Measurements from ENCODE around the gene TES. TPM values are rescaled to one million over a fixed set of nuclear protein-coding genes. Genes with fewer than 3 reads are reported as not detected.

TES gene
- total and polyA plus RNA-seq, 2 of the 8 experiments (the other 6 are each of a cell fraction or from before 2014, with no cell fraction given): 18.2 to 36.3 TPM

DNA sequence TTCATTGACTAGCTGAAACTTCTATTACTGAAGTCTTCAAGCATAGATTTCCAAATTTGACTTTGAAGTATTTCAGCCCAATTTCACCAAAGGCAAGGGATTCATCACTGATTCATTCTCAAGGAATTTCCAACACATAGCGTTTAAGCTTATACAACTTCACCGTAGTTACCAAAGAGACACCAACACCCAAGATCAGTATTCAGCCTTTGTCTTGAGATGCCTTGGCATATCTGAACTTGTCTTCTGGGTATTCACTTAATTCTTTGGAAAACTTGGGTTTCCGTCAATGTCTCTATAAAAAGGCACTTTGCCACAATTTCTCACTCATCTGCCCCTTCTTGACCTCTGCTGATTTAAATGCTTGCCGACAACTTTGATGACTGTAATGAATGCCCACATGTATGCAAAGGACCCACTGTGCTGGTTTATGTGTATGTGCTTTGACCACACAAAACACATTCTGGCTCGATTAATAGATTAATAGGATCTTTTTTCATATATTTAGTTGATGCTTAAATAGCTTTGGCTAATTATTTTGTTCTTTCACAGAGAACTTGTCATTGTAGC is 49.6 kb downstream of the TES start:
- H3K79me2 ChIP-seq (ENCODE audit: control insufficient read depth in 1 of 2, insufficient read depth in 2 of 2, low read length in 2 of 2): no peaks in the 10 kb centered on the region
- no peak overlapping the region for H3K23ac ChIP-seq (ENCODE audit: insufficient read length)
- no peaks in the 10 kb centered on the region for H3K27me3 ChIP-seq (replicated peaks in 1 of 4; ENCODE audit: control insufficient read depth in 3 of 4, extremely low read depth in 1 of 4, insufficient read depth in 3 of 4, low read length in 3 of 4)
- no peak overlapping the region for H3K18ac ChIP-seq (ENCODE audit: extremely low read depth, low read length)
- H3K23me2 ChIP-seq (ENCODE audit: low read depth, low read length): no peaks in the 10 kb centered on the region
- no peak overlapping the region for H2BK5ac ChIP-seq (ENCODE audit: low read depth, low read length)
- H3K4me1 ChIP-seq (replicated peaks in 1 of 4; ENCODE audit: control insufficient read depth in 3 of 4, insufficient read depth in 4 of 4, low read length in 3 of 4): no peaks in the 10 kb centered on the region
- H2BK20ac ChIP-seq (ENCODE audit: low read length): no peak overlapping the region
- TF ChIP-seq EP300 (IDR thresholded peaks at IDR 0.05; ENCODE audit: borderline replicate concordance in 1 of 2, low read depth in 2 of 2, low read length in 2 of 2): no peak
- TF ChIP-seq CHD2 (IDR thresholded peaks at IDR 0.05; ENCODE audit: low read length): no peak
- no peak for TF ChIP-seq NRF1 (IDR thresholded peaks at IDR 0.05; ENCODE audit: low read depth, low read length)
- no peak for FAIRE-seq
- no peaks in the 10 kb centered on the region for H3K36me3 ChIP-seq (ENCODE audit: control insufficient read depth in 2 of 4, insufficient read depth in 4 of 4, low read length in 3 of 4)
- H3K27ac ChIP-seq (ENCODE audit: low read depth, low read length): no peak overlapping the region
- no peaks in the 10 kb centered on the region for H4K20me1 ChIP-seq (replicated peaks in 1 of 2; ENCODE audit: control insufficient read depth in 1 of 2, insufficient read depth in 2 of 2, low read length in 2 of 2)
- ChIA-PET CTCF (ENCODE audit: partially characterized antibody) (interaction anchor here (0.6 to 12.2 kb wide), 31 partner anchors 10 to 1058 kb away, joined by 3 to 107 read pairs (median 4); partner anchors contain the start of genes CAV1 and TES), POLR2A (ENCODE audit: partially characterized antibody) (no interaction called here)
- no peaks in the 10 kb centered on the region for H3K9me3 ChIP-seq (ENCODE audit: insufficient read depth in 2 of 2, low read depth in 1 of 2, low read length in 1 of 2)
- H3K79me1 ChIP-seq (ENCODE audit: low read depth, low read length): no peaks in the 10 kb centered on the region
- H2AK5ac ChIP-seq (ENCODE audit: low read depth, low read length): no peak overlapping the region
- H3K4me2 ChIP-seq (ENCODE audit: insufficient read depth in 1 of 2, low read depth in 2 of 2, low read length in 2 of 2): no peak overlapping the region
- no peak overlapping the region for H4K5ac ChIP-seq (ENCODE audit: insufficient read length, low read depth, low read length)
- no peak overlapping the region for H3K4me3 ChIP-seq (ENCODE audit: extremely low read depth in 1 of 4, insufficient read depth in 2 of 4, low read depth in 3 of 4, low read length in 4 of 4)
- H2BK15ac ChIP-seq (ENCODE audit: low read length): no peak overlapping the region
- no peak overlapping the region for H3K14ac ChIP-seq (ENCODE audit: insufficient read length)
- H2BK12ac ChIP-seq (ENCODE audit: low read depth, low read length): no peak overlapping the region
- no peak for DNase-seq (ENCODE audit: low read depth in 1 of 2, low spot score in 2 of 2)
- H2AFZ ChIP-seq (ENCODE audit: low read length): no peak overlapping the region
- no peak overlapping the region for H2BK120ac ChIP-seq (replicated peaks; ENCODE audit: low read depth, low read length)
- no peak overlapping the region for H3K9ac ChIP-seq (replicated peaks in 1 of 4; ENCODE audit: extremely low read depth in 1 of 4, low read depth in 3 of 4, low read length in 3 of 4)
- H4K91ac ChIP-seq (replicated peaks; ENCODE audit: insufficient read length, low read length): no peak overlapping the region
- WGBS, 2 experiments (ENCODE audit: extremely low coverage in 1 of 2, insufficient coverage in 1 of 2, insufficient read length in 1 of 2, insufficient replicate concordance in 2 of 2, low coverage in 1 of 2, low lambda C conversion rate in 2 of 2, missing lambda C conversion rate in 1 of 2): 78% methylated on average over 5 of the region's 5 CpGs; no CpG with 5 or more reads in 1 of the 2 experiments
- H3K4ac ChIP-seq (replicated peaks; ENCODE audit: insufficient read length, low read depth, low read length): no peak overlapping the region
- H3K56ac ChIP-seq (replicated peaks; ENCODE audit: insufficient read length, low read depth, low read length): no peak overlapping the region
- H4K8ac ChIP-seq (ENCODE audit: extremely low read depth, insufficient read depth, low read length): no peak overlapping the region
